ENCODE measurements around the gene LIPT2. TPM values are rescaled to one million over a fixed set of nuclear protein-coding genes. Genes with fewer than 3 reads are reported as not detected.
"Not testable (repeated sequence)": the region's sequence is repeated elsewhere in the genome, so short reads cannot be mapped to it uniquely, and the experiment has no call there.

LIPT2 gene
- 3.4 TPM for polyA plus RNA-seq (2013)

DNA sequence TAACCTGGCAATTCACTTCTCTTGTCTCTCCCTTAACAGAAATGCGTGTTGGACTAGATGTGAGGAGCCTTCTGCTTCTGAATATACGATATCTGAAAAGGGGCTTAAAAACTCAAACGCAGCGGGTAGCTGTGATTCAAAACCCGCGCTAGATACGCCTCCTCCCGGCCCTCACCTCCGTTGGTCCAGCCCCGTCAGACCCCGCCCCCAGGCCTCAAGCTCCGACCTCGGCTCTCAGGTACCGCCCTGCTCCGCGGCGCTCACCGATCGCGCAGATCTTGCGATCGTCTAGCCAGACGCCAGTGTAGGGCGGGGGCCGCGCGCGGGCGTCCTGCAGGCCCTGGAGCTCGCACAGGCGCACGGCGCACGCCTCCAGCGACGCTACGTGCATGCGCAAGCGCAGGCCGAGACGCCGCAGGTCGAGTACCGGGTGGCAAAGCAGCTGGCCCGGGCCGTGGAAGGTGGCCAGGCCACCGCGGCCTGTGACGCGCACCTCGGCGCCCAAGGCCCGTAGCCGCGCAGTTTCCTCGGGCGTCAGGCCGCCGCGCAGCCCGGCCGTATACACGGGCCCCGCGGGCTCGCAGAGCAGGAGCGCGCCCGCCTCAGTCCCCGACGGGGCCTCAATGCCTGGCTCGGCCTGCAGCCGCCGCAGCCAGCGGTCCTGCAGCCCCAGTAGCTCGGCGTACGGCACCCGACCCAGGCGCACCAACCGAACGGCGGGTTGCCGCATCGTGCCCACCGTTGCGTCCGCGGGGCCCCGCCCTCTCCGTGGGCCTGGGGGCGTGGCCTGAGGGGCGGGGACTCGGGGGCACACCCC lies at the start of gene LIPT2:
LIPT2 (minus strand) TSS at position 751 of the 817 bp plus-strand sequence; CDS start at position 730, 21 bp downstream.
- Histone ChIP-seq H3K4me1 (ENCODE audit: control extremely low read depth in 1 of 4, control insufficient read depth in 4 of 4, insufficient read depth in 4 of 4, low read length in 3 of 4) (peaks cover 5 to 13% (median 10%) of the 10 kb centered on the region in 4 experiments), H3K27ac (ENCODE audit: insufficient read depth in 1 of 2, low read depth in 1 of 2, low read length in 2 of 2, poor library complexity in 1 of 2, severe bottlenecking in 2 of 2) (peak within 1 kb of the TSS; percentile 49 to 80), H3K4me3 (ENCODE audit: control insufficient read depth in 1 of 7, extremely low read depth in 1 of 7, insufficient read depth in 4 of 7, low read depth in 2 of 7, low read length in 6 of 7) (peak within 1 kb of the TSS; percentile 58 to 90 (median 81)), H3K27me3 (replicated peaks in 2 of 5; ENCODE audit: control insufficient read depth in 4 of 5, insufficient read depth in 5 of 5, low read length in 4 of 5) (no peaks in the 10 kb centered on the region), H3K9me3 (ENCODE audit: control extremely low read depth in 1 of 5, control insufficient read depth in 4 of 5, insufficient read depth in 2 of 5, low read depth in 1 of 5, low read length in 4 of 5) (peaks cover 0 to 12% (median 0%) of the 10 kb centered on the region in 5 experiments), H3K36me3 (ENCODE audit: control insufficient read depth in 4 of 4, insufficient read depth in 4 of 4, low read length in 3 of 4) (peaks cover 0 to 7% (median 2%) of the 10 kb centered on the region in 4 experiments)
- CTCF ChIA-PET: interaction anchor here (0.5 to 1.8 kb wide), 7 partner anchors 10 to 44 kb away, joined by 3 to 4 read pairs (median 3); no protein-coding TSS in a partner anchor
- under 1% methylated on average over 86 of the region's 94 CpGs for WGBS (ENCODE audit: insufficient coverage)
- DNase-seq: peak; percentile 97 to 99 (median 99)
- POLR2A ChIA-PET: interaction anchor here (0.6 to 1.4 kb wide), 2 partner anchors 100 to 463 kb away, joined by 4 to 5 read pairs; partner anchors contain the start of gene POLD3

DNA sequence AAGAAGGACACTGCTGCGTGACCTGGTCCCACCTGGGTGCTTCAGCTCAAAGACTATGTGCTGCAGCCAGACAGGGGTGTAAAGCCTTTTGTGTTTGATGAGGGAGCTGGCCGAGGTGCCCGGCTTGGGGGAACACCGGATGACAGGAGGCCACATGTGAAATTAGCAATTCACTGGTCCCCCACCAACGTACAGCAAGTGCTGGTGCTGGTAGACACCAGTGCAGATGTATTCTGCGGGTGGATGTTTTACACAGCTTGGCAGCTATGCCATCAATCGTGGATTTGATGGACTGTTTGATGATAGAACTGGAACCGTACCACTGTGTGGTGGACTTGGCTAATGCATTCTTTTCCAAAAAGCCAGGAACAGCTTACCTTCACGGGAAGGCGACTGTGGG lies 47.9 kb upstream of the LIPT2 start:
- Histone ChIP-seq H3K27me3 (replicated peaks in 2 of 5; ENCODE audit: control insufficient read depth in 4 of 5, insufficient read depth in 5 of 5, low read length in 4 of 5) (no peaks in the 10 kb centered on the region), H3K9me3 (ENCODE audit: control extremely low read depth in 1 of 5, control insufficient read depth in 4 of 5, insufficient read depth in 2 of 5, low read depth in 1 of 5, low read length in 4 of 5) (peaks cover 1 to 20% (median 9%) of the 10 kb centered on the region in 5 experiments), H3K27ac (ENCODE audit: insufficient read depth in 1 of 2, low read depth in 1 of 2, low read length in 2 of 2, poor library complexity in 1 of 2, severe bottlenecking in 2 of 2) (no peak overlapping the region), H3K4me1 (ENCODE audit: control extremely low read depth in 1 of 4, control insufficient read depth in 4 of 4, insufficient read depth in 4 of 4, low read length in 3 of 4) (no peaks in the 10 kb centered on the region), H3K4me3 (ENCODE audit: control insufficient read depth in 1 of 7, extremely low read depth in 1 of 7, insufficient read depth in 4 of 7, low read depth in 2 of 7, low read length in 6 of 7) (no peak overlapping the region), H3K36me3 (ENCODE audit: control insufficient read depth in 4 of 4, insufficient read depth in 4 of 4, low read length in 3 of 4) (no peaks in the 10 kb centered on the region)
- WGBS (ENCODE audit: insufficient coverage): 97% methylated on average over 10 of the region's 10 CpGs
- POLR2A ChIA-PET: no interaction called here
- CTCF ChIA-PET: interaction anchor here (1.2 kb wide), 1 partner anchor 30 kb away, joined by 4 read pairs; no protein-coding TSS in a partner anchor
- DNase-seq: no peak

DNA sequence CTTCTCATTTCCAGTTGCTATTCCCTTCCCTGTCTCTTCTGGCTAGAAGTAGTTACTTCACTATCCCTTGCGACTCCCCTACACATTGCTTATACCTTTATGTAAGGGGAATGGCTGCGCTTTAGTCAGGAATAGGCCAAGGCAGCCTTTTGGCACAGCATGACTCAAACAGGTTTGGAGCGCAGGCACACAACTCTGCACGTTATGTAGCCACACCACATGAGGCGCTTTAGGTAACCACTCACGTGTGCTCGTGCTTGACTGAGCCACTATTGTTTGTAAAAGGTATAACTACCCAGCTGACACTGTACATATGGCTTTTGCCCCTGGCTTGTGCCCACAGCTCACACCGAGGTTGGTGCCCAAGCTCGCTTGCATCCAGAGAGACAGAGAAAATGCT lies 46.7 kb upstream of the LIPT2 start:
- no peak for DNase-seq
- H3K9me3 ChIP-seq (ENCODE audit: control extremely low read depth in 1 of 5, control insufficient read depth in 4 of 5, insufficient read depth in 2 of 5, low read depth in 1 of 5, low read length in 4 of 5): peaks cover under 1 to 20% (median 9%) of the 10 kb centered on the region in 5 experiments
- POLR2A ChIA-PET: no interaction called here
- H3K4me1 ChIP-seq (ENCODE audit: control extremely low read depth in 1 of 4, control insufficient read depth in 4 of 4, insufficient read depth in 4 of 4, low read length in 3 of 4): no peaks in the 10 kb centered on the region
- no peaks in the 10 kb centered on the region for H3K27me3 ChIP-seq (replicated peaks in 2 of 5; ENCODE audit: control insufficient read depth in 4 of 5, insufficient read depth in 5 of 5, low read length in 4 of 5)
- H3K4me3 ChIP-seq (ENCODE audit: control insufficient read depth in 1 of 7, extremely low read depth in 1 of 7, insufficient read depth in 4 of 7, low read depth in 2 of 7, low read length in 6 of 7): no peak overlapping the region
- H3K27ac ChIP-seq (ENCODE audit: insufficient read depth in 1 of 2, low read depth in 1 of 2, low read length in 2 of 2, poor library complexity in 1 of 2, severe bottlenecking in 2 of 2): no peak overlapping the region
- H3K36me3 ChIP-seq (ENCODE audit: control insufficient read depth in 4 of 4, insufficient read depth in 4 of 4, low read length in 3 of 4): no peaks in the 10 kb centered on the region
- WGBS (ENCODE audit: insufficient coverage): 95% methylated on average over 8 of the region's 9 CpGs
- CTCF ChIA-PET: no interaction called here

DNA sequence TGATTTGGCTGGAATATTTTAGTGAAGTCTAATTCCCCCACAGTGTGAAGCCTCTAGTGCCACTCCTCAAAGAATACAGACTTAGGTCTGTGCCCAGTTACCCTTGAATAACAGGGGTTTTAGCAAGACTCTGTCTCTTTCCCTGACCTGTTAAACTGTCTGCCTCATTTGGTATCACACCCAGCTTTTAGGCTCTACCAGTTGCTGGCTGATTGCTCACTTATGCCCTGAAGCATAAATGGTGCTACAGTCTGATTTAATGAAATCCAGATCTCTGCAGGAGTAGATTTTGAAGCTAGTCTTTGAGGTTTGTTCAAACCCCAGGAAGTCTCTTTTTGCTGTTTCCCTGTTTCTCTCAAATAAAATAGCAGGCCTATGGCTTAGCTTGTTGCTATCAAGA lies 45.2 kb upstream of the LIPT2 start:
- CTCF ChIA-PET: no interaction called here
- Histone ChIP-seq H3K27ac (ENCODE audit: insufficient read depth in 1 of 2, low read depth in 1 of 2, low read length in 2 of 2, poor library complexity in 1 of 2, severe bottlenecking in 2 of 2) (no peak overlapping the region), H3K4me3 (ENCODE audit: control insufficient read depth in 1 of 7, extremely low read depth in 1 of 7, insufficient read depth in 4 of 7, low read depth in 2 of 7, low read length in 6 of 7) (no peak overlapping the region), H3K4me1 (ENCODE audit: control extremely low read depth in 1 of 4, control insufficient read depth in 4 of 4, insufficient read depth in 4 of 4, low read length in 3 of 4) (no peaks in the 10 kb centered on the region), H3K36me3 (ENCODE audit: control insufficient read depth in 4 of 4, insufficient read depth in 4 of 4, low read length in 3 of 4) (no peaks in the 10 kb centered on the region), H3K9me3 (ENCODE audit: control extremely low read depth in 1 of 5, control insufficient read depth in 4 of 5, insufficient read depth in 2 of 5, low read depth in 1 of 5, low read length in 4 of 5) (peaks cover 0 to 13% (median 4%) of the 10 kb centered on the region in 5 experiments), H3K27me3 (replicated peaks in 2 of 5; ENCODE audit: control insufficient read depth in 4 of 5, insufficient read depth in 5 of 5, low read length in 4 of 5) (no peaks in the 10 kb centered on the region)
- POLR2A ChIA-PET: no interaction called here
- DNase-seq: no peak

DNA sequence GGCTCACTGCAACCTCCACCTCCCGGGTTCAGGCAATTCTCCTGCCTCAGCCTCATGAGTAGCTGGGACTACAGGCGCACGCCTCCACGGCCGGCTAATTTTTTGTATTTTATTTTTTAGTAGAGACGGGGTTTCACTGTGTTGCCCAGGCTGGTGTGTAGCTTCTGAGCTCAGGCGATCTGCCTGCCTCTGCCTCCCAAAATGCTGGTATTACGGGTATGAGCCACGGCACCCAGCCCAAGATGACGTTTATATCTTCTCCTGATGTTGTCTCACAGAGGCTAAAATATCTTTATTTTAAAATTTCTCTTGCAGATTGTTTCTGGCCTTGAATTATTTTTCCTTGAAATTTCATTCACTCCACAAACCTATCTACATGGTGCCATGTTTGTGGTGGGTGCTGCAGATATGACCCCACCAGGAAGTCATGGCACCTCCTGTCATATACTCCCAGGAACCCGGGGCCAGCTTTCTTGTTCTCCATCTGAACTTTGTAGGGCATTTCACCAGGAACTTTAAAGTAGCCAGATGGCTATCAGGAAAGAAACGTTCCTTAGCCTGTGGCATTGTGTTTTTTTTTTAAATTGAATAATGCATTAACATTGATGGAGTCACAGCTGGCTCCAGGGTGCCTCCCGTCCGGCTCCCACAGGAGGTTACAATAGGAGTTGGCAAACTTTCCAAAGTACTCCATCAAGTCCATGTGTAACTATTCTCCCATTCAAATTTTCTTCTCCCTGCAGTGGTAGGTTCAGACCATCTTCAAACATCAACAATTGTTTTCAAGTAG lies 42.0 kb upstream of the LIPT2 start:
- H3K4me3 ChIP-seq (ENCODE audit: control insufficient read depth in 1 of 7, extremely low read depth in 1 of 7, insufficient read depth in 4 of 7, low read depth in 2 of 7, low read length in 6 of 7): no peak overlapping the region
- no peaks in the 10 kb centered on the region for H3K36me3 ChIP-seq (ENCODE audit: control insufficient read depth in 4 of 4, insufficient read depth in 4 of 4, low read length in 3 of 4)
- H3K27me3 ChIP-seq (replicated peaks in 2 of 5; ENCODE audit: control insufficient read depth in 4 of 5, insufficient read depth in 5 of 5, low read length in 4 of 5): no peaks in the 10 kb centered on the region
- peaks cover 0 to 5% (median 4%) of the 10 kb centered on the region in 5 experiments for H3K9me3 ChIP-seq (ENCODE audit: control extremely low read depth in 1 of 5, control insufficient read depth in 4 of 5, insufficient read depth in 2 of 5, low read depth in 1 of 5, low read length in 4 of 5)
- CTCF ChIA-PET: no interaction called here
- no peaks in the 10 kb centered on the region for H3K4me1 ChIP-seq (ENCODE audit: control extremely low read depth in 1 of 4, control insufficient read depth in 4 of 4, insufficient read depth in 4 of 4, low read length in 3 of 4)
- POLR2A ChIA-PET: no interaction called here
- 94% methylated on average over 9 of the region's 14 CpGs for WGBS (ENCODE audit: insufficient coverage)
- no peak overlapping the region for H3K27ac ChIP-seq (ENCODE audit: insufficient read depth in 1 of 2, low read depth in 1 of 2, low read length in 2 of 2, poor library complexity in 1 of 2, severe bottlenecking in 2 of 2)
- DNase-seq: no peak

DNA sequence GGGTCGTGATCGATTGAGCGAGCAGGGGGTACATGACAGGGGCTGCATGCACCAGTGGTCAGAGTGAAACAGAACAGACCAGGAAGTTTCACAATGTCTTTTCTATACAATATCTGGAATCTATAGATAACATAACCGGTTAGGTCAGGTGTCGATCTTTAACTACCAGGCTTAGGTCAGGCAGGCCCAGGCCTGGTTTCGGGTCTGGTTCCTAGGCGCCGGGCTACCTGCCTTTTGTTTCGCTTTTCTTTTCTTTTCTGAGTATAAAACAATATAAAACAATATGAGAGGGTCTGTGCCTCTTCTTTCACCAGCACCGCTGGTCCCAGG lies 41.4 kb upstream of the LIPT2 start:
- H3K4me1 ChIP-seq (ENCODE audit: control extremely low read depth in 1 of 4, control insufficient read depth in 4 of 4, insufficient read depth in 4 of 4, low read length in 3 of 4); DNase-seq; H3K36me3 ChIP-seq (ENCODE audit: control insufficient read depth in 4 of 4, insufficient read depth in 4 of 4, low read length in 3 of 4); H3K27ac ChIP-seq (ENCODE audit: insufficient read depth in 1 of 2, low read depth in 1 of 2, low read length in 2 of 2, poor library complexity in 1 of 2, severe bottlenecking in 2 of 2); CTCF ChIA-PET; H3K9me3 ChIP-seq (ENCODE audit: control extremely low read depth in 1 of 5, control insufficient read depth in 4 of 5, insufficient read depth in 2 of 5, low read depth in 1 of 5, low read length in 4 of 5); POLR2A ChIA-PET; H3K27me3 ChIP-seq (replicated peaks in 2 of 5; ENCODE audit: control insufficient read depth in 4 of 5, insufficient read depth in 5 of 5, low read length in 4 of 5); H3K4me3 ChIP-seq (ENCODE audit: control insufficient read depth in 1 of 7, extremely low read depth in 1 of 7, insufficient read depth in 4 of 7, low read depth in 2 of 7, low read length in 6 of 7): not testable (repeated sequence)
- WGBS (ENCODE audit: insufficient coverage): 100% methylated on average over 2 of the region's 10 CpGs
